WTC11 (cell line): Measurements from ENCODE around the gene MMS19. TPM values are rescaled to one million over a fixed set of nuclear protein-coding genes. Genes with fewer than 3 reads are reported as not detected.

Source experiments
- ATAC-seq: fragments of 200-7000 bp; cut with Tn5 transposase; 2 replicates; pipeline ENCODE4 v1.10.0; 2021; ENCODE audit warnings: mild to moderate bottlenecking, moderate library complexity
- CTCF ChIA-PET: fragments of 300-600 bp; sonication (Branson Sonifier 250); formaldehyde crosslinking; loops from one replicate; lab custom pipeline; 2021; ENCODE audit warnings: antibody characterized with exemption; lab: Charles Lee
- POLR2A ChIA-PET: fragments of 350-600 bp; sonication (Branson Sonifier 250); formaldehyde crosslinking; loops from one replicate; lab custom pipeline; 2021; ENCODE audit warnings: antibody characterized with exemption; lab: Charles Lee
- DNase-seq: peaks from one replicate; pipeline ENCODE4 v3.0.0; 2021; ENCODE audit warnings: low spot score
- H3K27ac Mint-ChIP-seq: 2 replicates; pipeline ENCODE4 v1.8.0; 2021; ENCODE audit warnings: mixed read lengths
- H3K27me3 Mint-ChIP-seq: 2 replicates; pipeline ENCODE4 v1.8.0; 2021; ENCODE audit warnings: low read depth, mild to moderate bottlenecking, moderate library complexity, mixed read lengths
- H3K36me3 Mint-ChIP-seq: 2 replicates; pipeline ENCODE4 v1.8.0; 2021; ENCODE audit warnings: mixed read lengths
- H3K4me1 Mint-ChIP-seq: 2 replicates; pipeline ENCODE4 v1.8.0; 2022; ENCODE audit warnings: mixed read lengths
- H3K4me3 Mint-ChIP-seq: 2 replicates; pipeline ENCODE4 v1.8.0; 2021; ENCODE audit warnings: mild to moderate bottlenecking, moderate library complexity, mixed read lengths
- H3K9me3 Mint-ChIP-seq: 2 replicates; pipeline ENCODE4 v1.8.0; 2021; ENCODE audit warnings: mixed read lengths
- CREB1 ChIP-seq: sonication (generic); formaldehyde crosslinking; IDR thresholded peaks from 2 replicates; pipeline ENCODE4 v1.8.0; 2023; ENCODE audit warnings: mild to moderate bottlenecking, missing genetic modification reagents
- ELF4 ChIP-seq: sonication (generic); formaldehyde crosslinking; IDR thresholded peaks from 2 replicates; pipeline ENCODE4 v1.8.1; 2022; ENCODE audit warnings: low read depth, mild to moderate bottlenecking, moderate library complexity, missing genetic modification reagents
- EMX1 ChIP-seq: fragments of 250-450 bp; sonication (Bioruptor Pico); IDR thresholded peaks from 2 replicates; pipeline ENCODE4 v1.8.0; 2021; ENCODE audit warnings: mild to moderate bottlenecking
- IRF2 ChIP-seq: sonication (generic); formaldehyde crosslinking; IDR thresholded peaks from 2 replicates; pipeline ENCODE4 v1.8.0; 2022; ENCODE audit warnings: low read depth, missing genetic modification reagents, borderline replicate concordance
- KAT7 ChIP-seq: sonication (generic); formaldehyde crosslinking; IDR thresholded peaks from 2 replicates; pipeline ENCODE4 v1.8.1; 2023; ENCODE audit warnings: missing genetic modification reagents, mild to moderate bottlenecking, borderline replicate concordance
- MXD4 ChIP-seq: fragments of 250-450 bp; sonication (Bioruptor Pico); IDR thresholded peaks from 2 replicates; pipeline ENCODE4 v1.8.0; 2021; ENCODE audit warnings: mild to moderate bottlenecking, moderate library complexity, borderline replicate concordance
- NR3C1 ChIP-seq: sonication (generic); formaldehyde crosslinking; conservative IDR thresholded peaks from 2 replicates; pipeline ENCODE4 v1.8.1; 2023; ENCODE audit warnings: low read depth, mild to moderate bottlenecking, missing genetic modification reagents
- RELA ChIP-seq: sonication (generic); formaldehyde crosslinking; IDR thresholded peaks from 2 replicates; pipeline ENCODE4 v1.8.1; 2022; ENCODE audit warnings: missing genetic modification reagents, mild to moderate bottlenecking, borderline replicate concordance
- SMAD4 ChIP-seq: sonication (generic); formaldehyde crosslinking; IDR thresholded peaks from 2 replicates; pipeline ENCODE4 v1.8.0; 2022; ENCODE audit warnings: mild to moderate bottlenecking, missing genetic modification reagents
- SP1 ChIP-seq: sonication (generic); formaldehyde crosslinking; conservative IDR thresholded peaks from 2 replicates; pipeline ENCODE4 v1.8.1; 2022; ENCODE audit warnings: missing genetic modification reagents
- TP53 ChIP-seq: sonication (generic); formaldehyde crosslinking; IDR thresholded peaks from 2 replicates; pipeline ENCODE4 v1.8.1; 2023; ENCODE audit warnings: mild to moderate bottlenecking, missing genetic modification reagents
- ZNF317 ChIP-seq: sonication (generic); formaldehyde crosslinking; IDR thresholded peaks from 2 replicates; pipeline ENCODE4 v1.8.1; 2023; ENCODE audit warnings: low read depth, mild to moderate bottlenecking, moderate library complexity, missing genetic modification reagents, borderline replicate concordance
- ZNF396 ChIP-seq: fragments of 250-450 bp; sonication (Bioruptor Pico); IDR thresholded peaks from 2 replicates; pipeline ENCODE4 v1.8.0; 2021; ENCODE audit warnings: mild to moderate bottlenecking, moderate library complexity, borderline replicate concordance
- ZNF416 ChIP-seq: fragments of 250-450 bp; sonication (Bioruptor Pico); IDR thresholded peaks from 2 replicates; pipeline ENCODE4 v1.9.0; 2021; ENCODE audit warnings: mild to moderate bottlenecking, inconsistent platforms
- ZNF423 ChIP-seq: fragments of 250-450 bp; sonication (Bioruptor Pico); IDR thresholded peaks from 2 replicates; pipeline ENCODE4 v2.1.2; 2022; ENCODE audit warnings: mild to moderate bottlenecking, moderate library complexity
- ZNF671 ChIP-seq: fragments of 250-450 bp; sonication (Bioruptor Pico); IDR thresholded peaks from 2 replicates; pipeline ENCODE4 v1.8.0; 2021; ENCODE audit warnings: mild to moderate bottlenecking
- total RNA-seq: library from RNA; stranded (reverse); gene quantifications from 3 replicates; pipeline ENCODE4 v1.2.3, GENCODE V29; 2021
- TF ChIP-seq, protein P1 (sequence below): sonication (generic); formaldehyde crosslinking; IDR thresholded peaks from 2 replicates; pipeline ENCODE4 v1.8.1; 2023; ENCODE audit warnings: mild to moderate bottlenecking, moderate library complexity, missing genetic modification reagents
- TF ChIP-seq, protein P2 (sequence below): sonication (generic); formaldehyde crosslinking; IDR thresholded peaks from 2 replicates; pipeline ENCODE4 v1.8.0; 2023; ENCODE audit warnings: missing genetic modification reagents
- TF ChIP-seq, protein P3 (sequence below): sonication (generic); formaldehyde crosslinking; IDR thresholded peaks from 2 replicates; pipeline ENCODE4 v1.8.1; 2022; ENCODE audit warnings: missing genetic modification reagents, borderline replicate concordance
- TF ChIP-seq, protein P4 (sequence below): sonication (generic); formaldehyde crosslinking; IDR thresholded peaks from 2 replicates; pipeline ENCODE4 v1.8.0; 2022; ENCODE audit warnings: mild to moderate bottlenecking, missing genetic modification reagents
- TF ChIP-seq, protein P5 (sequence below): fragments of 250-450 bp; sonication (Bioruptor Pico); IDR thresholded peaks from 2 replicates; pipeline ENCODE4 v1.9.0; 2021; ENCODE audit warnings: mild to moderate bottlenecking
- TF ChIP-seq, protein P6 (sequence below): sonication (generic); formaldehyde crosslinking; IDR thresholded peaks from 2 replicates; pipeline ENCODE4 v1.8.1; 2022; ENCODE audit warnings: mild to moderate bottlenecking, moderate library complexity, missing genetic modification reagents

The MMS19 gene
- total RNA-seq, 1 experiment from 2014 or later: 135 TPM

DNA sequence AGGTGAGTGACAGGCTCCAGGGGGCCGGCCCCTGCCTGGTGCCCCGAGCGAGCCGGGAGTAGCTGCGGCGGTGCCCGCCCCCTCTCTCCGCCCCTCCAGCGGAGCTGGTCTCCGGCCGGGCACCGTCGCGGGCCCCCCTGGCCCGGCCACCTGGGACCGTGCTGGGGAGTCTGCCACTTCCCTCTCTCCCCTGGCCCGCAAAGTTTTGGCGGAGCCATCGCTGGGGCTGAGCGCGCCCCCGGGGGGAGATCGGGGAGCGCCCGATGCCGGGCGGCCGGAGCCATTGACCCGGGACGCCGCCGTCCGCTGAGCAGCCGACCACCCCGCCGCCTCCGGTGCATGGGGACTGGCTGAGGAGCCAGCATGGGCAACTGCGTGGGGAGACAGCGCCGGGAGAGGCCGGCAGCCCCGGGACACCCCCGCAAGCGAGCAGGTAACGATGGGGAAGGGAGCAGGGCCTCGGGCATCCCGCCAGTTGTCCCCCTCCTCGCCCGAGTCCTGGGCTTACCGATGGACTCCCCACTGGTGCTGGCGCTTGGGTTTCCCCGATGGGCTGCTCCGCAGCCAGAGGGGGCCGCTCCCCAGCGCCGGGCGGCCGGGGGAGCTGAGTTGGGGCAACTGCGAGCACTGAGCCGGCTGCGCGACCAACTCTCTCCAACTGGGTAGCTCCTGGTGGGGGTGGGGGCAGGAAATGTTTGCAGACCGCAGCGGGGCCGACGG, 779 bp upstream of the MMS19 start, which contains the start of gene UBTD1:
Gene UBTD1, plus strand, starts transcription at position 84 of the 720 bp plus-strand sequence. Its CDS starts 280 bp downstream, at position 364.
- CTCF ChIA-PET: interaction anchor here (0.6 to 2.4 kb wide), 12 partner anchors 9 to 113 kb away, joined by 4 to 36 read pairs (median 10); partner anchors contain the start of gene ANKRD2
- peak; percentile 55 for DNase-seq
- TF ChIP-seq RELA (no peak), SMAD4 (CRISPR knock-in tag) (no peak), ZNF423 (no peak), TP53 (CRISPR knock-in tag) (peak; percentile 31; the same call in 1 of the 2 replicates), ZNF317 (CRISPR knock-in tag) (no peak), KAT7 (CRISPR knock-in tag) (0 out of 2 replicates have a peak, but pooled peaks have one; percentile 41), NR3C1 (CRISPR knock-in tag) (0 out of 2 replicates have a peak, but pooled peaks have one; percentile 87), IRF2 (no peak), ZNF416 (CRISPR knock-in tag) (0 out of 2 replicates have a peak, but pooled peaks have one; percentile 20), ZNF396 (no peak), ELF4 (CRISPR knock-in tag) (0 out of 2 replicates have a peak, but pooled peaks have one; percentile 25)
- TF ChIP-seq, protein P1, sequence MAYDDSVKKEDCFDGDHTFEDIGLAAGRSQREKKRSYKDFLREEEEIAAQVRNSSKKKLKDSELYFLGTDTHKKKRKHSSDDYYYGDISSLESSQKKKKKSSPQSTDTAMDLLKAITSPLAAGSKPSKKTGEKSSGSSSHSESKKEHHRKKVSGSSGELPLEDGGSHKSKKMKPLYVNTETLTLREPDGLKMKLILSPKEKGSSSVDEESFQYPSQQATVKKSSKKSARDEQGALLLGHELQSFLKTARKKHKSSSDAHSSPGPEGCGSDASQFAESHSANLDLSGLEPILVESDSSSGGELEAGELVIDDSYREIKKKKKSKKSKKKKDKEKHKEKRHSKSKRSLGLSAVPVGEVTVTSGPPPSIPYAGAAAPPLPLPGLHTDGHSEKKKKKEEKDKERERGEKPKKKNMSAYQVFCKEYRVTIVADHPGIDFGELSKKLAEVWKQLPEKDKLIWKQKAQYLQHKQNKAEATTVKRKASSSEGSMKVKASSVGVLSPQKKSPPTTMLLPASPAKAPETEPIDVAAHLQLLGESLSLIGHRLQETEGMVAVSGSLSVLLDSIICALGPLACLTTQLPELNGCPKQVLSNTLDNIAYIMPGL: peak; percentile 66; the same call in 1 of the 2 replicates
- TF ChIP-seq, protein P2, sequence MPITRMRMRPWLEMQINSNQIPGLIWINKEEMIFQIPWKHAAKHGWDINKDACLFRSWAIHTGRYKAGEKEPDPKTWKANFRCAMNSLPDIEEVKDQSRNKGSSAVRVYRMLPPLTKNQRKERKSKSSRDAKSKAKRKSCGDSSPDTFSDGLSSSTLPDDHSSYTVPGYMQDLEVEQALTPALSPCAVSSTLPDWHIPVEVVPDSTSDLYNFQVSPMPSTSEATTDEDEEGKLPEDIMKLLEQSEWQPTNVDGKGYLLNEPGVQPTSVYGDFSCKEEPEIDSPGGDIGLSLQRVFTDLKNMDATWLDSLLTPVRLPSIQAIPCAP (CRISPR knock-in tag): no peak
- TF ChIP-seq, protein P3, sequence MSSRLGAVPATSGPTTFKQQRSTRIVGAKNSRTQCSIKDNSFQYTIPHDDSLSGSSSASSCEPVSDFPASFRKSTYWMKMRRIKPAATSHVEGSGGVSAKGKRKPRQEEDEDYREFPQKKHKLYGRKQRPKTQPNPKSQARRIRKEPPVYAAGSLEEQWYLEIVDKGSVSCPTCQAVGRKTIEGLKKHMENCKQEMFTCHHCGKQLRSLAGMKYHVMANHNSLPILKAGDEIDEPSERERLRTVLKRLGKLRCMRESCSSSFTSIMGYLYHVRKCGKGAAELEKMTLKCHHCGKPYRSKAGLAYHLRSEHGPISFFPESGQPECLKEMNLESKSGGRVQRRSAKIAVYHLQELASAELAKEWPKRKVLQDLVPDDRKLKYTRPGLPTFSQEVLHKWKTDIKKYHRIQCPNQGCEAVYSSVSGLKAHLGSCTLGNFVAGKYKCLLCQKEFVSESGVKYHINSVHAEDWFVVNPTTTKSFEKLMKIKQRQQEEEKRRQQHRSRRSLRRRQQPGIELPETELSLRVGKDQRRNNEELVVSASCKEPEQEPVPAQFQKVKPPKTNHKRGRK (CRISPR knock-in tag): no peak
- TF ChIP-seq, all 79 proteins: peak for 6
- POLR2A ChIA-PET: interaction anchor here (0.5 to 1.6 kb wide), 8 partner anchors 10 to 142 kb away, joined by 3 to 6 read pairs (median 3); no protein-coding TSS in a partner anchor
- Mint-ChIP-seq H3K4me1 (peaks cover 57% of the 10 kb centered on the region), H3K27me3 (peaks cover 21% of the 10 kb centered on the region), H3K9me3 (no peaks in the 10 kb centered on the region), H3K27ac (peak within 1 kb of the TSS; percentile 91), H3K4me3 (peak within 1 kb of the TSS; percentile 81), H3K36me3 (peaks cover 1% of the 10 kb centered on the region; the same call in 1 of the 2 replicates)
- peak; percentile 2 for ATAC-seq

DNA sequence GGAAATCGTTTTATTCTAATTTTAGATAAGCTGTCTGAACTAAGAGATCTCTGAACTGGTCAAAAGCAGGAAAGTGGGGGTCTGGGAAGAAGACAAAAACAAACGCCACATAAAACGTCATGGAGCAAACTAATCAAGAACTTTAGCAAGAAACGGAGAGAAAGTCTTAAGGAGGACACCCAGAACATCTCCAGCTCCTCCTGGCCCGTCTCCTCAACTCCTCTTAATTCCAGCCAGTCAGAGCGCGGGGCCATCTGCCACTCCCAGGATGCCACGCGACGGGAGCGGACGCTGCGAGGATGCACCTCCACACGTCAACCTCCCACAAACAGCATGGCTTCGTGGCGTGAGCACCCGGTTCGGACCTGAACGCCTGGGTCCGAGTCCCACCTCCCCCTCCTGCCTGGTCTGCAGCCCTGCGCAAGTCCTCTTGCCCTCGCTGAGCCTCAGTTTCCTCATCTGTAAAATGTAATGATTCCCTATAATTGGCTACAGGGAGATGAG, 598 bp downstream of the MMS19 start:
- ATAC-seq (peak; percentile 3), DNase-seq (peak; percentile 64)
- H3K4me3 Mint-ChIP-seq: peak overlapping the region; percentile 81
- CTCF ChIA-PET: interaction anchor here (0.6 to 1.0 kb wide), 6 partner anchors 34 to 64 kb away, joined by 3 to 7 read pairs (median 4); no protein-coding TSS in a partner anchor
- POLR2A ChIA-PET: interaction anchor here (1.0 kb wide), 1 partner anchor 17 kb away, joined by 4 read pairs; no protein-coding TSS in a partner anchor
- peaks cover 59% of the 10 kb centered on the region for H3K4me1 Mint-ChIP-seq
- H3K27me3 Mint-ChIP-seq: peaks cover 21% of the 10 kb centered on the region
- H3K36me3 Mint-ChIP-seq: peaks cover 12% of the 10 kb centered on the region
- no peaks in the 10 kb centered on the region for H3K9me3 Mint-ChIP-seq
- peak overlapping the region; percentile 91 for H3K27ac Mint-ChIP-seq
- TF ChIP-seq CREB1 (CRISPR knock-in tag) (peak; percentile 6; the same call in 1 of the 2 replicates), KAT7 (CRISPR knock-in tag) (no peak), MXD4 (no peak), IRF2 (no peak), ZNF423 (no peak), SP1 (no peak), EMX1 (CRISPR knock-in tag) (0 out of 2 replicates have a peak, but pooled peaks have one; percentile 51), ZNF671 (CRISPR knock-in tag) (0 out of 2 replicates have a peak, but pooled peaks have one; percentile 15)
- TF ChIP-seq, protein P4, sequence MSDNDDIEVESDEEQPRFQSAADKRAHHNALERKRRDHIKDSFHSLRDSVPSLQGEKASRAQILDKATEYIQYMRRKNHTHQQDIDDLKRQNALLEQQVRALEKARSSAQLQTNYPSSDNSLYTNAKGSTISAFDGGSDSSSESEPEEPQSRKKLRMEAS: peak; percentile 71; the same call in 1 of the 2 replicates
- TF ChIP-seq, protein P1: peak; percentile 27; the same call in 1 of the 2 replicates
- TF ChIP-seq, protein P5, sequence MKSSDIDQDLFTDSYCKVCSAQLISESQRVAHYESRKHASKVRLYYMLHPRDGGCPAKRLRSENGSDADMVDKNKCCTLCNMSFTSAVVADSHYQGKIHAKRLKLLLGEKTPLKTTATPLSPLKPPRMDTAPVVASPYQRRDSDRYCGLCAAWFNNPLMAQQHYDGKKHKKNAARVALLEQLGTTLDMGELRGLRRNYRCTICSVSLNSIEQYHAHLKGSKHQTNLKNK (CRISPR knock-in tag): no peak
- TF ChIP-seq, protein P3 (CRISPR knock-in tag): no peak
- TF ChIP-seq, protein P6, sequence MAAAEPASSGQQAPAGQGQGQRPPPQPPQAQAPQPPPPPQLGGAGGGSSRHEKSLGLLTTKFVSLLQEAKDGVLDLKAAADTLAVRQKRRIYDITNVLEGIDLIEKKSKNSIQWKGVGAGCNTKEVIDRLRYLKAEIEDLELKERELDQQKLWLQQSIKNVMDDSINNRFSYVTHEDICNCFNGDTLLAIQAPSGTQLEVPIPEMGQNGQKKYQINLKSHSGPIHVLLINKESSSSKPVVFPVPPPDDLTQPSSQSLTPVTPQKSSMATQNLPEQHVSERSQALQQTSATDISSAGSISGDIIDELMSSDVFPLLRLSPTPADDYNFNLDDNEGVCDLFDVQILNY (CRISPR knock-in tag): no peak
